Measurements from ENCODE around the gene ANKRD63. TPM values are rescaled to one million over a fixed set of nuclear protein-coding genes. Genes with fewer than 3 reads are reported as not detected.
A peak's percentile ranks its signal among the peaks of the same experiment; 100 is the strongest.

Gene ANKRD63
- total RNA-seq, result 0.05 TPM in 1 of 2 replicates, not detected in the other

GRCh38 chr15:40282869-40283614 lies at the start of gene ANKRD63:
Gene ANKRD63, minus strand, starts transcription at chr15:40283064. Its CDS starts 478 bp downstream, at chr15:40282586.
- no peak for DNase-seq (ENCODE audit: low read depth)

GRCh38 chr15:40332113-40332781 lies 49.4 kb upstream of the ANKRD63 start:
- no peak for DNase-seq (ENCODE audit: low read depth)

- no peak for DNase-seq (ENCODE audit: low read depth)
Measured at GRCh38 chr15:40331637-40332036, 48.8 kb upstream of the ANKRD63 start.

- DNase-seq (ENCODE audit: low read depth), result no peak
Measured at GRCh38 chr15:40331026-40331425, 48.2 kb upstream of the ANKRD63 start.

GRCh38 chr15:40330368-40330836 lies 47.5 kb upstream of the ANKRD63 start:
- DNase-seq (ENCODE audit: low read depth), result no peak

GRCh38 chr15:40329804-40330203 lies 46.9 kb upstream of the ANKRD63 start:
- no peak for DNase-seq (ENCODE audit: low read depth)

GRCh38 chr15:40328751-40329150 lies 45.9 kb upstream of the ANKRD63 start:
- DNase-seq (ENCODE audit: low read depth), result no peak

GRCh38 chr15:40328176-40328575 lies 45.3 kb upstream of the ANKRD63 start:
- DNase-seq (ENCODE audit: low read depth), result peak; percentile 50

GRCh38 chr15:40327457-40327856 lies 44.6 kb upstream of the ANKRD63 start:
- DNase-seq (ENCODE audit: low read depth), result no peak

- DNase-seq (ENCODE audit: low read depth), result no peak
Measured at GRCh38 chr15:40325700-40326099, 42.8 kb upstream of the ANKRD63 start.

GRCh38 chr15:40325188-40325587 lies 42.3 kb upstream of the ANKRD63 start:
- DNase-seq (ENCODE audit: low read depth), result no peak

- no peak for DNase-seq (ENCODE audit: low read depth)
Measured at GRCh38 chr15:40323953-40324937, 41.4 kb upstream of the ANKRD63 start.

- DNase-seq (ENCODE audit: low read depth), result peak; percentile 69
Measured at GRCh38 chr15:40323239-40323952, 40.5 kb upstream of the ANKRD63 start, which contains the start of gene INAFM2. Gene INAFM2, plus strand, starts transcription at chr15:40323692. Its CDS starts 364 bp downstream, at chr15:40324056.

- DNase-seq (ENCODE audit: low read depth), result no peak
Measured at GRCh38 chr15:40322531-40323238, 39.8 kb upstream of the ANKRD63 start.

GRCh38 chr15:40320931-40321371 lies 38.1 kb upstream of the ANKRD63 start:
- peak; percentile 71 for DNase-seq (ENCODE audit: low read depth)

GRCh38 chr15:40320409-40320808 lies 37.5 kb upstream of the ANKRD63 start:
- DNase-seq (ENCODE audit: low read depth), result no peak

- DNase-seq (ENCODE audit: low read depth), result no peak
Measured at GRCh38 chr15:40317580-40317979, 34.7 kb upstream of the ANKRD63 start.

GRCh38 chr15:40316931-40317330 lies 34.1 kb upstream of the ANKRD63 start:
- no peak for DNase-seq (ENCODE audit: low read depth)

- DNase-seq (ENCODE audit: low read depth), result no peak
Measured at GRCh38 chr15:40314723-40315276, 31.9 kb upstream of the ANKRD63 start.

All from renal cortical epithelial cell (primary cell).